Mesenchymal stem cell (in vitro differentiated cells and primary cell): ENCODE results near the gene ZSWIM6.

Experiments used
- DNase-seq: peaks from one replicate; pipeline ENCODE4 v3.0.0-alpha.2; 2013
- H2AFZ ChIP-seq: one replicate; pipeline ENCODE4 v1.6.1; 2013; ENCODE audit warnings: low read depth, mild to moderate bottlenecking, control low read depth, inconsistent platforms, low read length, moderate library complexity
- H2AK5ac ChIP-seq: 2 replicates; pipeline ENCODE4 v1.6.1; 2013; ENCODE audit warnings: low read length, moderate library complexity, mild to moderate bottlenecking, inconsistent platforms; ENCODE audit not compliant: severe bottlenecking
- H2BK120ac ChIP-seq: one replicate; pipeline ENCODE4 v1.6.1; 2013; ENCODE audit warnings: low read depth, mild to moderate bottlenecking, inconsistent platforms, low read length, moderate library complexity
- H2BK12ac ChIP-seq, 2 experiments: one replicate each; pipeline ENCODE4 v1.6.1; 2013; ENCODE audit warnings: inconsistent platforms in 2 of 2, low read length in 2 of 2, mild to moderate bottlenecking in 2 of 2, moderate library complexity in 2 of 2, control low read depth in 1 of 2
- H2BK15ac ChIP-seq: one replicate; pipeline ENCODE4 v1.6.1; 2013; ENCODE audit warnings: mild to moderate bottlenecking, low read depth, inconsistent platforms; ENCODE audit not compliant: poor library complexity, severe bottlenecking
- H2BK5ac ChIP-seq: 2 replicates; pipeline ENCODE4 v1.6.1; 2013; ENCODE audit warnings: low read depth, mild to moderate bottlenecking, low read length, control low read depth, inconsistent platforms; ENCODE audit not compliant: poor library complexity, severe bottlenecking
- H3K14ac ChIP-seq, 2 experiments: one replicate each; pipeline ENCODE4 v1.6.1; 2013; ENCODE audit warnings: inconsistent platforms in 2 of 2, low read length in 2 of 2, control low read depth in 1 of 2, mild to moderate bottlenecking in 1 of 2, moderate library complexity in 1 of 2
- H3K18ac ChIP-seq, 2 experiments: one replicate each; pipeline ENCODE4 v1.6.1; 2013; ENCODE audit warnings: inconsistent platforms in 2 of 2, low read length in 2 of 2, control low read depth in 1 of 2, low read depth in 1 of 2, mild to moderate bottlenecking in 1 of 2
- H3K23ac ChIP-seq, 2 experiments: one replicate each; pipeline ENCODE4 v1.6.1; 2013; ENCODE audit warnings: inconsistent platforms in 2 of 2, low read length in 2 of 2, mild to moderate bottlenecking in 2 of 2, moderate library complexity in 2 of 2, control low read depth in 1 of 2
- H3K27ac ChIP-seq: 2 replicates; pipeline ENCODE4 v1.5.1; 2013; ENCODE audit warnings: mild to moderate bottlenecking, moderate library complexity, low read length, control low read depth, inconsistent platforms; ENCODE audit not compliant: poor library complexity, severe bottlenecking
- H3K27me3 ChIP-seq, 2 experiments: 2 replicates each; pipeline versions ENCODE4 v1.6.1 to v1.7.0; 2013; ENCODE audit warnings: low read length in 2 of 2, mild to moderate bottlenecking in 2 of 2, moderate library complexity in 2 of 2, control low read depth in 1 of 2, inconsistent platforms in 1 of 2; ENCODE audit not compliant: control insufficient read depth in 1 of 2, insufficient read depth in 1 of 2
- H3K36me3 ChIP-seq, 2 experiments: 2 replicates each; pipeline versions ENCODE4 v1.6.1 to v1.7.0; 2013; ENCODE audit warnings: low read length in 2 of 2, control low read depth in 1 of 2, inconsistent platforms in 1 of 2, low read depth in 1 of 2, mild to moderate bottlenecking in 1 of 2; ENCODE audit not compliant: insufficient read depth in 2 of 2, control insufficient read depth in 1 of 2
- H3K4ac ChIP-seq, 2 experiments: one replicate each; pipeline ENCODE4 v1.6.1; 2013; ENCODE audit warnings: inconsistent platforms in 2 of 2, low read length in 2 of 2, mild to moderate bottlenecking in 2 of 2, moderate library complexity in 2 of 2, control low read depth in 1 of 2, low read depth in 1 of 2
- H3K4me1 ChIP-seq: 2 replicates; pipeline ENCODE4 v1.6.1; 2013; ENCODE audit warnings: low read depth, low read length, control low read depth; ENCODE audit not compliant: control insufficient read depth, insufficient read depth
- H3K4me2 ChIP-seq: 2 replicates; pipeline ENCODE4 v1.6.1; 2013; ENCODE audit warnings: low read length, mild to moderate bottlenecking, inconsistent platforms; ENCODE audit not compliant: poor library complexity, severe bottlenecking
- H3K4me3 ChIP-seq, 2 experiments: 2 replicates each; pipeline versions ENCODE4 v1.5.1 to v1.7.0; 2013; ENCODE audit warnings: low read length in 2 of 2, mild to moderate bottlenecking in 2 of 2, control low read depth in 1 of 2, low read depth in 1 of 2; ENCODE audit not compliant: insufficient read depth in 1 of 2
- H3K79me1 ChIP-seq: replicated peaks from 2 replicates; pipeline ENCODE4 v1.6.1; 2013; ENCODE audit warnings: mild to moderate bottlenecking, control low read depth, low read length, inconsistent platforms; ENCODE audit not compliant: poor library complexity, severe bottlenecking
- H3K9ac ChIP-seq: 2 replicates; pipeline ENCODE4 v1.7.0; 2013; ENCODE audit warnings: mild to moderate bottlenecking, low read length, moderate library complexity
- H3K9me3 ChIP-seq: 2 replicates; pipeline ENCODE4 v1.7.0; 2013; ENCODE audit warnings: mild to moderate bottlenecking, low read length; ENCODE audit not compliant: control insufficient read depth
- H4K8ac ChIP-seq: one replicate; pipeline ENCODE4 v1.6.1; 2013; ENCODE audit warnings: inconsistent platforms, mild to moderate bottlenecking, low read length, moderate library complexity
- H4K91ac ChIP-seq: one replicate; pipeline ENCODE4 v1.6.1; 2013; ENCODE audit warnings: mild to moderate bottlenecking, low read length, inconsistent platforms
- WGBS: methylation state at CpG from one replicate; pipeline ENCODE4 v1.1.7; 2013; ENCODE audit warnings: mixed read lengths; 5-methylcytosine and 5-hydroxymethylcytosine counted together

Gene ZSWIM6

GRCh38 chr5:61588216-61588615 is 256.2 kb downstream of the ZSWIM6 start:
- Histone ChIP-seq H3K4ac (no peak overlapping the region), H4K91ac (no peak overlapping the region), H3K23ac (no peak overlapping the region), H2BK5ac (no peak overlapping the region), H3K4me3 (no peak overlapping the region), H3K27me3 (peaks cover 4 to 20% of the 10 kb centered on the region in 2 experiments), H3K4me1 (peaks cover 2% of the 10 kb centered on the region), H3K36me3 (no peaks in the 10 kb centered on the region), H2AK5ac (no peak overlapping the region), H3K79me1 (no peaks in the 10 kb centered on the region), H3K4me2 (no peak overlapping the region), H3K9ac (no peak overlapping the region), H2BK12ac (no peak overlapping the region), H3K9me3 (no peaks in the 10 kb centered on the region), H4K8ac (no peak overlapping the region), H2BK15ac (no peak overlapping the region), H3K18ac (no peak overlapping the region), H2BK120ac (no peak overlapping the region), H3K27ac (no peak overlapping the region), H3K14ac (no peak overlapping the region), H2AFZ (no peak overlapping the region)
- 81% methylated on average over 1 of the region's 2 CpGs for WGBS
- no peak for DNase-seq

GRCh38 chr5:61589946-61590345 is 257.9 kb downstream of the ZSWIM6 start:
- no peak overlapping the region for H2BK5ac ChIP-seq
- no peaks in the 10 kb centered on the region for H3K9me3 ChIP-seq
- H2AK5ac ChIP-seq: no peak overlapping the region
- no peak overlapping the region for H3K23ac ChIP-seq
- H3K9ac ChIP-seq: no peak overlapping the region
- no peak overlapping the region for H3K4me2 ChIP-seq
- no peak overlapping the region for H3K18ac ChIP-seq
- 98% methylated on average over 2 of the region's 4 CpGs for WGBS
- no peak overlapping the region for H3K27ac ChIP-seq
- peaks cover 2% of the 10 kb centered on the region for H3K4me1 ChIP-seq
- no peaks in the 10 kb centered on the region for H3K36me3 ChIP-seq
- no peak overlapping the region for H2BK15ac ChIP-seq
- no peak overlapping the region for H3K14ac ChIP-seq
- H4K8ac ChIP-seq: no peak overlapping the region
- no peaks in the 10 kb centered on the region for H3K79me1 ChIP-seq
- peaks cover 8 to 32% of the 10 kb centered on the region in 2 experiments for H3K27me3 ChIP-seq
- no peak overlapping the region for H3K4ac ChIP-seq
- H2BK120ac ChIP-seq: no peak overlapping the region
- no peak for DNase-seq
- no peak overlapping the region for H3K4me3 ChIP-seq
- H2BK12ac ChIP-seq: no peak overlapping the region
- no peak overlapping the region for H4K91ac ChIP-seq
- H2AFZ ChIP-seq: no peak overlapping the region

- Histone ChIP-seq H3K9ac (no peak overlapping the region), H3K27me3 (peaks cover 8 to 30% of the 10 kb centered on the region in 2 experiments), H3K27ac (no peak overlapping the region), H2BK12ac (no peak overlapping the region), H2BK15ac (no peak overlapping the region), H3K18ac (no peak overlapping the region), H4K8ac (no peak overlapping the region), H3K79me1 (no peaks in the 10 kb centered on the region), H4K91ac (no peak overlapping the region), H3K14ac (no peak overlapping the region), H2AK5ac (no peak overlapping the region), H3K4ac (no peak overlapping the region), H3K36me3 (no peaks in the 10 kb centered on the region), H3K4me2 (no peak overlapping the region), H2BK5ac (no peak overlapping the region), H3K4me1 (peaks cover 2% of the 10 kb centered on the region), H2AFZ (no peak overlapping the region), H3K9me3 (no peaks in the 10 kb centered on the region), H2BK120ac (no peak overlapping the region), H3K4me3 (no peak overlapping the region), H3K23ac (no peak overlapping the region)
- WGBS: 100% methylated on average over 2 of the region's 2 CpGs
- DNase-seq: no peak
These were observed 258.4 kb downstream of the ZSWIM6 start for GRCh38 chr5:61590473-61590872.

- 91% methylated on average over 4 of the region's 4 CpGs for WGBS
- Histone ChIP-seq H3K23ac (no peak overlapping the region), H3K27me3 (peaks cover 8 to 25% of the 10 kb centered on the region in 2 experiments), H3K4ac (no peak overlapping the region), H3K36me3 (no peaks in the 10 kb centered on the region), H4K8ac (no peak overlapping the region), H2BK15ac (no peak overlapping the region), H3K79me1 (no peaks in the 10 kb centered on the region), H3K4me2 (no peak overlapping the region), H3K4me3 (no peak overlapping the region), H3K27ac (no peak overlapping the region), H3K9me3 (no peaks in the 10 kb centered on the region), H2BK120ac (no peak overlapping the region), H3K4me1 (peaks cover 2% of the 10 kb centered on the region), H2BK5ac (no peak overlapping the region), H4K91ac (no peak overlapping the region), H3K14ac (no peak overlapping the region), H3K9ac (no peak overlapping the region), H2AK5ac (no peak overlapping the region), H2BK12ac (no peak overlapping the region), H3K18ac (no peak overlapping the region), H2AFZ (no peak overlapping the region)
- no peak for DNase-seq
These were observed 259.8 kb downstream of the ZSWIM6 start for GRCh38 chr5:61591859-61592258.
